ENCODE data around the gene CNNM2. TPM values are rescaled to one million over a fixed set of nuclear protein-coding genes. Genes with fewer than 3 reads are reported as not detected.

The CNNM2 gene
- polyA plus RNA-seq, 1 of the 3 experiments (the other 2 are of a cell fraction): 4.0 TPM

DNA sequence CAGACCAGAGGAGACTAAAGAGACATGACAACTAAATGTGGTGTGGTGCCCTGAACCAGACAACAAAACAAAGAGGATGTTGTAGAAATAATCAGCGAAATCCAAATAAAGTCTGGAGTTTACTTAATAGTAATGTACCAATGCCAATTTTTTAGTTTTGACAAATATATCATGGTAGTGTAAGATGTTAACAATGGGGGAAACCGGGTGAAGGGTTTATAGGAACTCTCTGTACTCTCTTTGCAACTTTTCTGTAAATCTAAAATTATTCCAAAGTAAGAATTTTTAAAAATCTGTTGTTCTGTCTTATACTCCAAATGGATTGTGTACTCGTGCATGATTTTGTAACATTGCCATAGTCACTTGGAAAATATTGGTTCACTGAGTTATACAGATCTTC, 129.3 kb downstream of the CNNM2 start:
- ChIA-PET CTCF (no interaction called here), POLR2A (no interaction called here)
- no peak overlapping the region for H3K27ac ChIP-seq (ENCODE audit: low read depth in 2 of 2, low read length in 1 of 2)
- WGBS (ENCODE audit: low lambda C conversion rate): 64% methylated on average over 3 of the region's 3 CpGs
- H3K4me3 ChIP-seq (ENCODE audit: low read depth in 2 of 2, low read length in 1 of 2): no peak overlapping the region
- H3K9ac ChIP-seq: no peak overlapping the region
- H3K4me1 ChIP-seq (ENCODE audit: control insufficient read depth in 1 of 2, insufficient read depth in 2 of 2, low read depth in 1 of 2, low read length in 1 of 2): no peaks in the 10 kb centered on the region
- no peaks in the 10 kb centered on the region for H4K20me1 ChIP-seq (ENCODE audit: insufficient read depth)
- no peaks in the 10 kb centered on the region for H3K9me2 ChIP-seq
- no peak overlapping the region for H2AFZ ChIP-seq (ENCODE audit: low read depth)
- H3K9me3 ChIP-seq: no peaks in the 10 kb centered on the region
- H3K36me3 ChIP-seq (replicated peaks in 1 of 2; ENCODE audit: control insufficient read depth in 1 of 2, insufficient read depth in 2 of 2, low read length in 1 of 2): no peaks in the 10 kb centered on the region
- H3F3A ChIP-seq (replicated peaks; ENCODE audit: insufficient read depth): no peaks in the 10 kb centered on the region
- no peak for DNase-seq
- H3K27me3 ChIP-seq (ENCODE audit: insufficient read depth): no peaks in the 10 kb centered on the region
- TF ChIP-seq CHD2 (IDR thresholded peaks at IDR 0.05; ENCODE audit: low read length, partially characterized antibody) (no peak), TEAD4 (IDR thresholded peaks at IDR 0.05; ENCODE audit: borderline replicate concordance, insufficient read depth) (no peak), GABPA (IDR thresholded peaks at IDR 0.05; ENCODE audit: low read depth) (no peak), FOSL2 (IDR thresholded peaks at IDR 0.05; ENCODE audit: borderline replicate concordance, low read depth) (no peak)
- H3K4me2 ChIP-seq: no peak overlapping the region
- H3K79me2 ChIP-seq (ENCODE audit: insufficient read depth): no peaks in the 10 kb centered on the region

DNA sequence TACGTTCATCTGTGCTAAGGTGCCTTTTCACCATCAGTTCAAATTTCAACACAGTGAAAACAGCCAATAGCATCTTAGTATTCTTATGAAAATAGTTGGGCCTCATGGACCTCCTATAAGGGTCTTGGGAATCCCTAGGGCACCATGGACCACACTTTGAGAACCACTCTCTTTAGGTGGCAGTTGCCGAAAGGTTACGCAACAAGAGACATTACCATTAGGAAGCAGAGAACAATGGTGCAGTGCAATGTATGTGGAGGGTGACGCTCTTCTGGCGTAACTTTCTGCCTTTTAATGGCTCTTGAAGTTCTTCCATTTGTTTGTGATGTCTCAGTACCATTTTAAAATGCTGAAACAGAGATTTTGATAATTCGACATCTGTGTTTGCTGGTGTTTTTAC, 131.1 kb downstream of the CNNM2 start:
- Histone ChIP-seq H3K27me3 (ENCODE audit: insufficient read depth) (no peaks in the 10 kb centered on the region), H3K9ac (no peak overlapping the region), H3K9me3 (no peaks in the 10 kb centered on the region), H2AFZ (ENCODE audit: low read depth) (no peak overlapping the region), H4K20me1 (ENCODE audit: insufficient read depth) (no peaks in the 10 kb centered on the region), H3K4me2 (no peak overlapping the region), H3K27ac (ENCODE audit: low read depth in 2 of 2, low read length in 1 of 2) (no peak overlapping the region), H3F3A (replicated peaks; ENCODE audit: insufficient read depth) (no peaks in the 10 kb centered on the region), H3K9me2 (no peaks in the 10 kb centered on the region), H3K4me1 (ENCODE audit: control insufficient read depth in 1 of 2, insufficient read depth in 2 of 2, low read depth in 1 of 2, low read length in 1 of 2) (peaks cover 0 to 5% of the 10 kb centered on the region in 2 experiments; a peak in 1 of 4 replicates), H3K4me3 (ENCODE audit: low read depth in 2 of 2, low read length in 1 of 2) (no peak overlapping the region), H3K36me3 (replicated peaks in 1 of 2; ENCODE audit: control insufficient read depth in 1 of 2, insufficient read depth in 2 of 2, low read length in 1 of 2) (no peaks in the 10 kb centered on the region), H3K79me2 (ENCODE audit: insufficient read depth) (no peaks in the 10 kb centered on the region)
- POLR2A ChIA-PET: no interaction called here
- 97% methylated on average over 6 of the region's 6 CpGs for WGBS (ENCODE audit: low lambda C conversion rate)
- TF ChIP-seq SIN3A (IDR thresholded peaks at IDR 0.05; ENCODE audit: borderline replicate concordance, low read depth, low read length): no peak
- TF ChIP-seq RXRA (IDR thresholded peaks at IDR 0.05; ENCODE audit: borderline replicate concordance, low read depth): no peak
- TF ChIP-seq GABPA (IDR thresholded peaks at IDR 0.05; ENCODE audit: low read depth): no peak
- TF ChIP-seq RCOR1 (IDR thresholded peaks at IDR 0.05; ENCODE audit: low read length): no peak
- TF ChIP-seq NRF1 (IDR thresholded peaks at IDR 0.05; ENCODE audit: low read depth, low read length): no peak
- TF ChIP-seq MXI1 (IDR thresholded peaks at IDR 0.05; ENCODE audit: low read depth, low read length): no peak
- no peak for TF ChIP-seq CHD2 (IDR thresholded peaks at IDR 0.05; ENCODE audit: low read length, partially characterized antibody)
- no peak for TF ChIP-seq FOSL2 (IDR thresholded peaks at IDR 0.05; ENCODE audit: borderline replicate concordance, low read depth)
- no peak for TF ChIP-seq FOXJ3 (CRISPR knock-in tag; IDR thresholded peaks at IDR 0.05)
- TF ChIP-seq, protein P1, sequence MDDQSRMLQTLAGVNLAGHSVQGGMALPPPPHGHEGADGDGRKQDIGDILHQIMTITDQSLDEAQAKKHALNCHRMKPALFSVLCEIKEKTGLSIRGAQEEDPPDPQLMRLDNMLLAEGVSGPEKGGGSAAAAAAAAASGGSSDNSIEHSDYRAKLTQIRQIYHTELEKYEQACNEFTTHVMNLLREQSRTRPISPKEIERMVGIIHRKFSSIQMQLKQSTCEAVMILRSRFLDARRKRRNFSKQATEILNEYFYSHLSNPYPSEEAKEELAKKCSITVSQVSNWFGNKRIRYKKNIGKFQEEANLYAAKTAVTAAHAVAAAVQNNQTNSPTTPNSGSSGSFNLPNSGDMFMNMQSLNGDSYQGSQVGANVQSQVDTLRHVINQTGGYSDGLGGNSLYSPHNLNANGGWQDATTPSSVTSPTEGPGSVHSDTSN (IDR thresholded peaks at IDR 0.05): no peak
- TF ChIP-seq, protein P2, sequence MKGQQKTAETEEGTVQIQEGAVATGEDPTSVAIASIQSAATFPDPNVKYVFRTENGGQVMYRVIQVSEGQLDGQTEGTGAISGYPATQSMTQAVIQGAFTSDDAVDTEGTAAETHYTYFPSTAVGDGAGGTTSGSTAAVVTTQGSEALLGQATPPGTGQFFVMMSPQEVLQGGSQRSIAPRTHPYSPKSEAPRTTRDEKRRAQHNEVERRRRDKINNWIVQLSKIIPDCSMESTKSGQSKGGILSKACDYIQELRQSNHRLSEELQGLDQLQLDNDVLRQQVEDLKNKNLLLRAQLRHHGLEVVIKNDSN (IDR thresholded peaks at IDR 0.05; ENCODE audit: borderline replicate concordance, low read depth): no peak
- TF ChIP-seq, protein P3, sequence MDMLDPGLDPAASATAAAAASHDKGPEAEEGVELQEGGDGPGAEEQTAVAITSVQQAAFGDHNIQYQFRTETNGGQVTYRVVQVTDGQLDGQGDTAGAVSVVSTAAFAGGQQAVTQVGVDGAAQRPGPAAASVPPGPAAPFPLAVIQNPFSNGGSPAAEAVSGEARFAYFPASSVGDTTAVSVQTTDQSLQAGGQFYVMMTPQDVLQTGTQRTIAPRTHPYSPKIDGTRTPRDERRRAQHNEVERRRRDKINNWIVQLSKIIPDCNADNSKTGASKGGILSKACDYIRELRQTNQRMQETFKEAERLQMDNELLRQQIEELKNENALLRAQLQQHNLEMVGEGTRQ (IDR thresholded peaks at IDR 0.05; ENCODE audit: borderline replicate concordance, low read depth, low read length): no peak
- TF ChIP-seq FOXM1 (IDR thresholded peaks at IDR 0.05; ENCODE audit: low read depth): no peak
- TF ChIP-seq TEAD4 (IDR thresholded peaks at IDR 0.05; ENCODE audit: borderline replicate concordance, insufficient read depth): no peak
- TF ChIP-seq TCF12 (IDR thresholded peaks at IDR 0.05): no peak
- TF ChIP-seq TAF1 (IDR thresholded peaks at IDR 0.05; ENCODE audit: borderline replicate concordance, low read depth, low read length): no peak
- CTCF ChIA-PET: interaction anchor here (1.7 kb wide), 1 partner anchor 131 kb away, joined by 6 read pairs; the partner anchor contains the start of gene CNNM2
- DNase-seq: no peak

Measured in SK-N-SH (cell line).